Fibroblast of lung (primary cell): ENCODE results near the gene RAPGEF5. TPM values are rescaled to one million over a fixed set of nuclear protein-coding genes. Genes with fewer than 3 reads are reported as not detected.

Source experiments
- DNase-seq, 2 donors: peaks; one replicate each; pipeline versions ENCODE4 v3.0.0 to v3.0.0-alpha.2; 2010; ENCODE audit warnings: low read depth in 2 of 2
- H2AFZ ChIP-seq: 2 replicates; pipeline ENCODE4 v1.5.1; 2012; ENCODE audit warnings: low read length, control low read depth, inconsistent platforms
- H3K27ac ChIP-seq: 2 replicates; pipeline ENCODE4 v1.5.1; 2011; ENCODE audit warnings: low read length, control low read depth; ENCODE audit not compliant: insufficient read depth
- H3K27me3 ChIP-seq: 2 replicates; pipeline ENCODE4 v1.5.1; 2011; ENCODE audit warnings: mild to moderate bottlenecking, low read length; ENCODE audit not compliant: control insufficient read depth, insufficient read depth
- H3K36me3 ChIP-seq: 2 replicates; pipeline ENCODE4 v1.5.1; 2011; ENCODE audit warnings: low read length; ENCODE audit not compliant: control insufficient read depth, insufficient read depth
- H3K4me1 ChIP-seq: 2 replicates; pipeline ENCODE4 v1.5.1; 2011; ENCODE audit warnings: low read length; ENCODE audit not compliant: control insufficient read depth, insufficient read depth; ENCODE audit errors: extremely low read depth
- H3K4me2 ChIP-seq: 2 replicates; pipeline ENCODE4 v1.5.1; 2011; ENCODE audit warnings: low read length, control low read depth; ENCODE audit not compliant: insufficient read depth; ENCODE audit errors: extremely low read depth
- H3K4me3 ChIP-seq, 4 experiments: fragments of 200-600 bp in 1 of 4; sonication (generic) in 1 of 4; replicated peaks in 1 of 4; 2 replicates each; pipeline ENCODE4 v1.5.1; 2011 to 2016; ENCODE audit warnings: low read length in 4 of 4, low read depth in 3 of 4, mild to moderate bottlenecking in 3 of 4, control low read depth in 2 of 4, inconsistent platforms in 1 of 4, mixed read lengths in 1 of 4; ENCODE audit not compliant: insufficient read depth in 1 of 4; ENCODE audit errors: control extremely low read depth in 1 of 4
- H3K79me2 ChIP-seq: 2 replicates; pipeline ENCODE4 v1.5.1; 2012; ENCODE audit warnings: mild to moderate bottlenecking, low read length, inconsistent platforms; ENCODE audit not compliant: control insufficient read depth, insufficient read depth
- H3K9ac ChIP-seq: 2 replicates; pipeline ENCODE4 v1.5.1; 2011; ENCODE audit warnings: mild to moderate bottlenecking, low read length, control low read depth; ENCODE audit not compliant: insufficient read depth
- H3K9me3 ChIP-seq: 2 replicates; pipeline ENCODE4 v1.5.1; 2012; ENCODE audit warnings: low read depth, low read length; ENCODE audit not compliant: control insufficient read depth, insufficient read depth
- H4K20me1 ChIP-seq: 2 replicates; pipeline ENCODE4 v1.5.1; 2011; ENCODE audit warnings: low read length; ENCODE audit not compliant: control insufficient read depth, insufficient read depth; ENCODE audit errors: extremely low read depth
- CTCF ChIP-seq, 2 donors: IDR thresholded peaks in 1 of 2; conservative IDR thresholded peaks in 1 of 2; 1 replicate in 1 of 2; 2 replicates in 1 of 2; pipeline ENCODE4 v1.5.1; 2011 to 2012; ENCODE audit warnings: low read length in 2 of 2, control low read depth in 1 of 2, inconsistent platforms in 1 of 2, low read depth in 1 of 2, mild to moderate bottlenecking in 1 of 2
- EZH2 ChIP-seq: IDR thresholded peaks from 2 replicates; pipeline ENCODE4 v1.5.1; 2012; ENCODE audit warnings: low read length, control low read depth, mild to moderate bottlenecking; ENCODE audit errors: missing control alignments
- polyA plus RNA-seq, 2 donors: library from polyadenylated mRNA; depleted of rRNA in 1 of 2; stranded (reverse) in 1 of 2; unstranded in 1 of 2; fragments of >200 nt; gene quantifications; 2 replicates each; pipeline ENCODE4 v1.2.1, GENCODE V29; 2011 to 2012; ENCODE audit warnings: missing spikeins in 1 of 2
- total RNA-seq: library from RNA; depleted of rRNA; stranded (reverse); fragments of >200 nt; gene quantifications from 2 replicates; pipeline ENCODE4 v1.2.1, GENCODE V29; 2014

RAPGEF5 gene
- total and polyA plus RNA-seq, 2 donors (not counting 1 experiment from before 2014, with no cell fraction given) = 1.4 to 1.5 TPM

GRCh38 chr7:22240904-22241571 is 115.9 kb downstream of the RAPGEF5 start:
- H3K27me3 ChIP-seq = no peaks in the 10 kb centered on the region
- TF ChIP-seq EZH2 (no peak), CTCF (conservative IDR thresholded peaks at IDR 0.05 in 1 of 2, IDR thresholded peaks at IDR 0.05 in 1 of 2; ENCODE audit: low read depth in 1 of 2, low read length in 2 of 2) (no peak)
- H3K9ac ChIP-seq = no peak overlapping the region

GRCh38 chr7:22238354-22239311 is 118.3 kb downstream of the RAPGEF5 start:
- TF ChIP-seq CTCF (conservative IDR thresholded peaks at IDR 0.05 in 1 of 2, IDR thresholded peaks at IDR 0.05 in 1 of 2; ENCODE audit: low read depth in 1 of 2, low read length in 2 of 2) (no peak), EZH2 (no peak)
- Histone ChIP-seq H3K9me3 (no peaks in the 10 kb centered on the region), H3K4me1 (no peaks in the 10 kb centered on the region), H3K79me2 (no peaks in the 10 kb centered on the region), H4K20me1 (no peaks in the 10 kb centered on the region), H3K9ac (no peak overlapping the region), H3K4me3 (no peak overlapping the region), H3K27me3 (no peaks in the 10 kb centered on the region), H2AFZ (no peak overlapping the region), H3K27ac (no peak overlapping the region), H3K36me3 (no peaks in the 10 kb centered on the region), H3K4me2 (no peak overlapping the region)
- DNase-seq = peak; percentile 36 to 59

More at GRCh38 chr7:22240904-22241571, 115.9 kb downstream of the RAPGEF5 start:
- Histone ChIP-seq H3K9me3 (no peaks in the 10 kb centered on the region), H4K20me1 (no peaks in the 10 kb centered on the region), H3K27ac (no peak overlapping the region), H3K4me3 (no peak overlapping the region), H3K36me3 (no peaks in the 10 kb centered on the region), H3K4me2 (no peak overlapping the region), H2AFZ (no peak overlapping the region), H3K4me1 (no peaks in the 10 kb centered on the region), H3K79me2 (no peaks in the 10 kb centered on the region)
- DNase-seq = no peak

GRCh38 chr7:22235134-22235533 is 121.8 kb downstream of the RAPGEF5 start:
- Histone ChIP-seq H3K36me3 (no peaks in the 10 kb centered on the region), H3K4me1 (no peaks in the 10 kb centered on the region), H2AFZ (no peak overlapping the region), H4K20me1 (no peaks in the 10 kb centered on the region), H3K9me3 (no peaks in the 10 kb centered on the region), H3K4me2 (no peak overlapping the region), H3K27me3 (no peaks in the 10 kb centered on the region), H3K79me2 (no peaks in the 10 kb centered on the region), H3K4me3 (no peak overlapping the region), H3K27ac (no peak overlapping the region), H3K9ac (no peak overlapping the region)
- DNase-seq = no peak
- TF ChIP-seq CTCF (conservative IDR thresholded peaks at IDR 0.05 in 1 of 2, IDR thresholded peaks at IDR 0.05 in 1 of 2; ENCODE audit: low read depth in 1 of 2, low read length in 2 of 2) (no peak), EZH2 (no peak)
